EH (cell line): ENCODE results near the gene NADSYN1.
"Not testable (repeated sequence)": the region's sequence is repeated elsewhere in the genome, so short reads cannot be mapped to it uniquely, and the experiment has no call there.

Experiments
- DNase-seq: peaks from one replicate; pipeline ENCODE4 v3.0.0-alpha.2; 2015; ENCODE audit warnings: low read depth

NADSYN1 gene

GRCh38 chr11:71526796-71527575, 74.0 kb downstream of the NADSYN1 start, which contains the start of gene KRTAP5-7:
KRTAP5-7 (plus strand) TSS chr11:71527267; CDS start chr11:71527301, 34 bp downstream.
- not testable (repeated sequence) for DNase-seq

- no peak for DNase-seq
Observed at GRCh38 chr11:71527576-71528210, 74.7 kb downstream of the NADSYN1 start.

DNA sequence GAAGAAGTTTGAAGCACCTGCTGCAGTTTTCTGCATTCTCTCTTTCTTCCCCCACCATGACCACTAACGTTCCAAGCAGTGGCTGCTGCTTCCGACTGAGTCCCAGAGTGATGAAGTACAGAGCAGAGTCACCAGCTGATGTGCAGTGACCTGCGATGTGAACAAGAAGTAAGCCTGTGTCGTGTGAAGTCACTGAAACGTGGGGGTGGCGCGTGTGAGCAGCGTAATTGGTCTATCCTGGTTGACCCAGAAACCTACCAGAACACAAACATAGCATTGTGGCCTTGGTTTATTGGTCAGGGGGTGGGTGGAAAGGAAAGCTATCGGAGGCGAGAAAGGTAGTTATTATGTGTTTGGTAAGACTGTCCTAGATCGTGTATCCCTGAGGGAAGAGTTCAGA, 77.6 kb downstream of the NADSYN1 start:
- no peak for DNase-seq

- DNase-seq: no peak
Observed at GRCh38 chr11:71532036-71532610, 79.1 kb downstream of the NADSYN1 start.

GRCh38 chr11:71534711-71535608, 82.0 kb downstream of the NADSYN1 start:
- not testable (repeated sequence) for DNase-seq

DNA sequence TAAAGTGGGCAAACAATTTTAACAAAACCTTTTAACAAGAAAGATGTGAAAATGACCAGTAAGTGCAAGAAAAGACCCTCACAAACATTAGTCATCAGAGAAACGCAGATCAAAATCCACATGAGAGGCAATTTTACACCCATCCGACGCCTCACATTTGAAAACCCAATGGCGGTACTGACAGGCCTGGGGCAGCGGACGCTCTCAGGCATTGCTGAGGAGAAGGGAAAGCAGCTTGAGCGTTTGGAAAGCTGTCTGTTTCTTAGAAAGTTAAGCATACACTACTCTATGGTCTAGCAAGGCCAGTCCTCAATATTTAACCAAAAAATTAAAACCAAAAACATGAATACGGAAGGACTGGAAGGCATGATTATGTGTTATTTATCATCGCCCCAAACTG, 82.8 kb downstream of the NADSYN1 start:
- no peak for DNase-seq

DNA sequence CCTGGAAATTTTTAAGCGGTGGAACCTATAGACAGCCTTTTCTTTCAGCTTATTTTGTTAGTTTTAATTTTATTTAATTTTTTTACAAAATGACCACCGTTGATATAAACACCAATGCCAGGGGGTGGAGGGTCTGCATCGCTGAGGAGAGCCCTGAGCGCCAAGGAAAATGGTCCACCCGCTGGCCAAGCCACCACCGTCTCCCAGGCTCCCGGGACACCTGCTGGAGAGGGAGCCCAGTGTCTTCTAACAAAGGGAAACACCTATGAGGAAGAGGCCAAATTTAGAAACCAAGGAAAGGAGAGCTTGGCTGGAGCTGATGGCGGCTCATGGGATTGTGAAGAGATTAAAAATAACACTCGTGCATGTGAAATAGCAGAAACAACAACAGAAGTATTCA, 84.5 kb downstream of the NADSYN1 start:
- DNase-seq: no peak

DNA sequence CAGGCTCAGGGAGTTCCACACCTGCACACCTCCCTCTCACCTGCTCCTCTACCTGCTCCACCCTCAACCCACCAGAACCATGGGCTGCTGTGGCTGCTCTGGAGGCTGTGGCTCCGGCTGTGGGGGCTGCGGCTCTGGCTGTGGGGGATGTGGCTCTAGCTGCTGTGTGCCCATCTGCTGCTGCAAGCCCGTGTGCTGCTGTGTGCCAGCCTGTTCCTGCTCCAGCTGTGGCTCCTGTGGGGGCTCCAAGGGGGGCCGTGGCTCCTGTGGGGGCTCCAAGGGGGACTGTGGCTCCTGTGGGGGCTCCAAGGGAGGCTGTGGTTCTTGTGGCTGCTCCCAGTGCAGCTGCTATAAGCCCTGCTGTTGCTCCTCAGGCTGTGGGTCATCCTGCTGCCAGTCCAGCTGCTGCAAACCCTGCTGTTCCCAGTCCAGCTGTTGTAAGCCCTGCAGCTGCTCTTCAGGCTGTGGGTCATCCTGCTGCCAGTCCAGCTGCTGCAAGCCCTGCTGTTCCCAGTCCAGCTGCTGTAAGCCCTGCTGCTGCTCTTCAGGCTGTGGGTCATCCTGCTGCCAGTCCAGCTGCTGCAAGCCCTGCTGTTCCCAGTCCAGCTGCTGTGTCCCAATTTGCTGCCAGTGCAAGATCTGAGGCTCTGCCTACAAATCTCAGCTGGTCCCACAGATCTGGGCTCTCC, 85.1 kb downstream of the NADSYN1 start, which contains the start of gene KRTAP5-8:
TSS of gene KRTAP5-8 (plus strand) at position 49 of the 689 bp plus-strand sequence. CDS start at position 80, 31 bp downstream.
- DNase-seq: not testable (repeated sequence)

GRCh38 chr11:71538666-71538990, 85.6 kb downstream of the NADSYN1 start:
- DNase-seq: no peak

DNA sequence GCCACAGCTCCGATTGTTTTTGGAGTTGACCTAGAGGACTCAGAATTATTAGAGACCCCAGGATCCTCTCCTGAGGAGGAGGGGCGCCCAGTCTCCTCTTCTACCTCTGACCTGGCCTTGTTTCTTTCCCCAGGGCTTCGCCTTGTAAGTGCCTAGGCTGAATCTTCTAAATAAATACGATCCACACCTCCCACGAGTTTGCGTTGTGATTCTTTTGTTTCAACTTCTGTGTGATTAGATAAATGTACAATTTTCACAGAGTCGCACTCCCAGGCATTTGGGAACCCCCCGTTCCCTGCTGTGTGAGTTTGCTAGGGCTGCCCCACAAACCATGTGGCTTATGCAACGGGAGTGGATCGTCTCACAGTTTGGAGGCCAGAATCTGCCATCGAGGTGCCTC, 86.0 kb downstream of the NADSYN1 start:
- DNase-seq: no peak

DNA sequence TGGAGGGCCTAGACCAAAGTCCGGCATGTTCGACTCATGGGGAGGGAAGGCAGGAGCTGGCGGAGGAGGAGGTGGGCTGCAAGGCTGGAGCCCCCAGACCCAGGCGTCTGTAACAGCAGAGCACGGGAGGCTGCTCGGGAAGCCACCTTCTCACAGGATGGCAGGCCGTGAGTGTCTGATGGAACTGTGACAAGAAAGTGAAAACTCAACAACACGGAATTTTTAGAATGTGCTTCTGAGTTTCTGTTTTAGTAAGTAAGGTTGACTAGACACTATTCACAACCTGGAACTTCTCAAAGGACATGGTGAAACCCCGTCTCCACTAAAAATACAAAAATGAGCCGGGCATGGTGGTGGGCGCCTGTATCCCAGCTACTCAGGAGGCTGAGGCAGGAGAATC, 87.0 kb downstream of the NADSYN1 start:
- not testable (repeated sequence) for DNase-seq

DNA sequence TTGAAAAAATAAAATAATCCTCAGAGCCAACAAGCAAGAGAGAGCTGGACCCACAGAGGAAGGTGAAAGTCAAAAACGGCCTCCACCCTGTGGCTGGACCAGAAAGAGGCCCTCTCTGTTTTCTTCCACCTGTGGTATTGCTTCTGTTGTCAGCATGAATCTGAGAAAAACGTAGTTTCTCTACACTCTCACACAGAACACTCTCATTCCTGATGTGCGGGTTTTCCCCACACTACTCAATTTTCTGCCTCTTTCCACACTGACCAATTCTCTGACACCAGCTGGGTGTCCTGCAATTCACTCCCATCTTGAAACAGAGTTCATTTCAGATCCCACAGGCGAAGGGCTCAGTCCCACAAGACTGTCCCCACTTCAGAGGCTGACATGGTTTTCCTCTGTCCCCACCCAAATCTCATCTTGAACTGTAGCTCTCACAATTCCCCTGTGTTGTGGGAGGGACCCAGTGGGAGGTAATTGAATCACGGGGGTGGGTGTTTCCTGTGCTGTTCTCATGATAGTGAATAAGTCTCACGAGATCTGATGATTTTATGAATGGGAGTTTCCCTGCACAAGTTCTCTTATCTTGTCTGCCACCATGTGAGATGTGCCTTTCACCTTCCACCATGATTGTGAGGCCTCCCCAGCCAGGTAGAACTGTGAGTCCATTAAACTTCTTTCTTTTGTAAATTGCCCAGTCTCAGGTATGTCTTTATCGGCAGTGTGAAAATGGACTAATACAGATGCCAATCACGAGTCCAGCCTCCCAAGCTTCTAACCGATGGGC, 87.7 kb downstream of the NADSYN1 start:
- DNase-seq: not testable (repeated sequence)

- DNase-seq: no peak
Observed at GRCh38 chr11:71542382-71542781, 89.4 kb downstream of the NADSYN1 start.

GRCh38 chr11:71542879-71543777, 90.1 kb downstream of the NADSYN1 start:
- DNase-seq: no peak

- DNase-seq: no peak
Observed at GRCh38 chr11:71543866-71544265, 90.9 kb downstream of the NADSYN1 start.

GRCh38 chr11:71544525-71545214, 91.7 kb downstream of the NADSYN1 start:
- DNase-seq: no peak

- DNase-seq: no peak
Observed at GRCh38 chr11:71545405-71545966, 92.5 kb downstream of the NADSYN1 start.

GRCh38 chr11:71548120-71548519, 95.1 kb downstream of the NADSYN1 start, which contains the start of gene KRTAP5-9:
KRTAP5-9 (plus strand) TSS chr11:71548420; CDS start chr11:71548658, 238 bp downstream.
- DNase-seq: no peak
